Body of pancreas (tissue), 4 donors: Measurements from ENCODE around the gene CADM1.

Experiments used
- POLR2A ChIP-seq, 3 donors: fragments of 450-650 bp; IDR thresholded peaks; one replicate each; pipeline ENCODE4 v1.6.1; 2016; ENCODE audit warnings: antibody characterized with exemption in 3 of 3, mild to moderate bottlenecking in 2 of 3
- TF ChIP-seq, protein P1 (sequence below), 7 experiments: fragments of 450-650 bp in 4 of 7; fragments of 200-600 bp in 3 of 7; sonication (generic) in 3 of 7; IDR thresholded peaks; one replicate each; pipeline ENCODE4 v1.5.1; 2016 to 2019; ENCODE audit warnings: antibody characterized with exemption in 7 of 7

DNA sequence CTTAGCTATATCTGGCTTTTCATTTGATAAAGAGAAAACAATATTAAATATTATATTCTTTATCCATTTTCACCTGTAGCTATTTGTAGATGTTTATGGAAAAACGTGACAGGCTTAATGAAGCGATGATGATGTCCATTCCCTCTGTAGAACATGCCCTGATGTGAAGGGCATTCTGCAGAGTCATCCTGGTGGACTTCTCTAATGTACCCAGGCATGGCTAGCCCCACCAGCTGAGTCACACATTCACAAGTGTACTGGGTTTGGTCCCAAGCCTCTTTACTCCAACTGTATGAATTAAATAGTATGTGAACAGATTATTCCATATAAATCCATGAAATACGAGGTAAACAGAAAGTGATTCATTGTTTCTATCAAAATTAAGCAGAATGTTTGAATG, 139.3 kb downstream of the CADM1 start:
- TF ChIP-seq POLR2A (IDR thresholded peaks at IDR 0.05), result no peak
- TF ChIP-seq, protein P1, sequence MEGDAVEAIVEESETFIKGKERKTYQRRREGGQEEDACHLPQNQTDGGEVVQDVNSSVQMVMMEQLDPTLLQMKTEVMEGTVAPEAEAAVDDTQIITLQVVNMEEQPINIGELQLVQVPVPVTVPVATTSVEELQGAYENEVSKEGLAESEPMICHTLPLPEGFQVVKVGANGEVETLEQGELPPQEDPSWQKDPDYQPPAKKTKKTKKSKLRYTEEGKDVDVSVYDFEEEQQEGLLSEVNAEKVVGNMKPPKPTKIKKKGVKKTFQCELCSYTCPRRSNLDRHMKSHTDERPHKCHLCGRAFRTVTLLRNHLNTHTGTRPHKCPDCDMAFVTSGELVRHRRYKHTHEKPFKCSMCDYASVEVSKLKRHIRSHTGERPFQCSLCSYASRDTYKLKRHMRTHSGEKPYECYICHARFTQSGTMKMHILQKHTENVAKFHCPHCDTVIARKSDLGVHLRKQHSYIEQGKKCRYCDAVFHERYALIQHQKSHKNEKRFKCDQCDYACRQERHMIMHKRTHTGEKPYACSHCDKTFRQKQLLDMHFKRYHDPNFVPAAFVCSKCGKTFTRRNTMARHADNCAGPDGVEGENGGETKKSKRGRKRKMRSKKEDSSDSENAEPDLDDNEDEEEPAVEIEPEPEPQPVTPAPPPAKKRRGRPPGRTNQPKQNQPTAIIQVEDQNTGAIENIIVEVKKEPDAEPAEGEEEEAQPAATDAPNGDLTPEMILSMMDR (IDR thresholded peaks at IDR 0.05), result no peak
